ENCODE data around the gene RAD51B.
"Not testable (repeated sequence)": the region's sequence is repeated elsewhere in the genome, so short reads cannot be mapped to it uniquely, and the experiment has no call there.

Gene RAD51B

GRCh38 chr14:68041876-68042354 lies 222.3 kb downstream of the RAD51B start:
- DNase-seq: no peak
- Histone ChIP-seq H2AK5ac (ENCODE audit: low read length) (no peak overlapping the region), H4K5ac (ENCODE audit: low read length) (no peak overlapping the region), H3K79me1 (ENCODE audit: low read length) (no peaks in the 10 kb centered on the region), H3K23ac (ENCODE audit: low read length) (no peak overlapping the region), H2BK15ac (replicated peaks; ENCODE audit: low read depth) (no peak overlapping the region), H4K8ac (ENCODE audit: low read depth, low read length) (no peak overlapping the region), H3K18ac (ENCODE audit: low read length) (no peak overlapping the region), H3K79me2 (ENCODE audit: control insufficient read depth, insufficient read depth, low read length) (no peaks in the 10 kb centered on the region), H3K4ac (ENCODE audit: low read depth, low read length) (no peak overlapping the region), H3K4me1 (ENCODE audit: control insufficient read depth, low read depth, low read length) (peaks cover 4% of the 10 kb centered on the region), H3K4me2 (ENCODE audit: low read length) (no peak overlapping the region), H3K9ac (ENCODE audit: low read length) (no peak overlapping the region), H3K56ac (ENCODE audit: low read length) (no peak overlapping the region), H2BK120ac (ENCODE audit: low read depth, low read length) (no peak overlapping the region), H2BK5ac (ENCODE audit: low read length) (no peak overlapping the region), H3K36me3 (ENCODE audit: control insufficient read depth, insufficient read depth, low read length) (no peaks in the 10 kb centered on the region), H3K27ac (ENCODE audit: low read depth, low read length) (no peak overlapping the region), H3K27me3 (ENCODE audit: insufficient read depth, low read length, poor library complexity) (no peaks in the 10 kb centered on the region), H3K4me3 (ENCODE audit: low read length) (no peak overlapping the region)
- WGBS (ENCODE audit: extremely low coverage, insufficient coverage, low lambda C conversion rate): no CpG with 5 or more reads among the region's 3 CpGs

GRCh38 chr14:68042586-68043210 lies 223.1 kb downstream of the RAD51B start:
- DNase-seq: peak; percentile 25
- Histone ChIP-seq H3K9ac (ENCODE audit: low read length) (no peak overlapping the region), H3K27me3 (ENCODE audit: insufficient read depth, low read length, poor library complexity) (no peaks in the 10 kb centered on the region), H3K79me1 (ENCODE audit: low read length) (no peaks in the 10 kb centered on the region), H4K8ac (ENCODE audit: low read depth, low read length) (no peak overlapping the region), H2AK5ac (ENCODE audit: low read length) (no peak overlapping the region), H4K5ac (ENCODE audit: low read length) (no peak overlapping the region), H3K4me3 (ENCODE audit: low read length) (no peak overlapping the region), H3K27ac (ENCODE audit: low read depth, low read length) (no peak overlapping the region), H2BK120ac (ENCODE audit: low read depth, low read length) (no peak overlapping the region), H2BK5ac (ENCODE audit: low read length) (no peak overlapping the region), H2BK15ac (replicated peaks; ENCODE audit: low read depth) (no peak overlapping the region), H3K4me2 (ENCODE audit: low read length) (no peak overlapping the region), H3K79me2 (ENCODE audit: control insufficient read depth, insufficient read depth, low read length) (no peaks in the 10 kb centered on the region), H3K4ac (ENCODE audit: low read depth, low read length) (no peak overlapping the region), H3K56ac (ENCODE audit: low read length) (no peak overlapping the region), H3K4me1 (ENCODE audit: control insufficient read depth, low read depth, low read length) (peaks cover 4% of the 10 kb centered on the region), H3K18ac (ENCODE audit: low read length) (no peak overlapping the region), H3K23ac (ENCODE audit: low read length) (no peak overlapping the region), H3K36me3 (ENCODE audit: control insufficient read depth, insufficient read depth, low read length) (no peaks in the 10 kb centered on the region)
- WGBS (ENCODE audit: extremely low coverage, insufficient coverage, low lambda C conversion rate): no CpG with 5 or more reads among the region's 2 CpGs

GRCh38 chr14:68043752-68044151 lies 224.2 kb downstream of the RAD51B start:
- DNase-seq: no peak
- no peak overlapping the region for H4K5ac ChIP-seq (ENCODE audit: low read length)
- no peaks in the 10 kb centered on the region for H3K27me3 ChIP-seq (ENCODE audit: insufficient read depth, low read length, poor library complexity)
- no peak overlapping the region for H2AK5ac ChIP-seq (ENCODE audit: low read length)
- H2BK15ac ChIP-seq (replicated peaks; ENCODE audit: low read depth): no peak overlapping the region
- no peak overlapping the region for H3K4me3 ChIP-seq (ENCODE audit: low read length)
- no peak overlapping the region for H3K4me2 ChIP-seq (ENCODE audit: low read length)
- H3K23ac ChIP-seq (ENCODE audit: low read length): no peak overlapping the region
- H4K8ac ChIP-seq (ENCODE audit: low read depth, low read length): no peak overlapping the region
- H2BK120ac ChIP-seq (ENCODE audit: low read depth, low read length): no peak overlapping the region
- H3K79me2 ChIP-seq (ENCODE audit: control insufficient read depth, insufficient read depth, low read length): no peaks in the 10 kb centered on the region
- no peak overlapping the region for H3K27ac ChIP-seq (ENCODE audit: low read depth, low read length)
- H3K4ac ChIP-seq (ENCODE audit: low read depth, low read length): no peak overlapping the region
- H3K18ac ChIP-seq (ENCODE audit: low read length): no peak overlapping the region
- no peaks in the 10 kb centered on the region for H3K79me1 ChIP-seq (ENCODE audit: low read length)
- H3K56ac ChIP-seq (ENCODE audit: low read length): no peak overlapping the region
- H3K9ac ChIP-seq (ENCODE audit: low read length): no peak overlapping the region
- H3K4me1 ChIP-seq (ENCODE audit: control insufficient read depth, low read depth, low read length): peaks cover 4% of the 10 kb centered on the region
- no peaks in the 10 kb centered on the region for H3K36me3 ChIP-seq (ENCODE audit: control insufficient read depth, insufficient read depth, low read length)
- no peak overlapping the region for H2BK5ac ChIP-seq (ENCODE audit: low read length)

GRCh38 chr14:68047906-68048305 lies 228.3 kb downstream of the RAD51B start:
- H3K4me3 ChIP-seq (ENCODE audit: low read length): no peak overlapping the region
- no peak overlapping the region for H3K18ac ChIP-seq (ENCODE audit: low read length)
- no peak for DNase-seq
- no peaks in the 10 kb centered on the region for H3K36me3 ChIP-seq (ENCODE audit: control insufficient read depth, insufficient read depth, low read length)
- no CpG with 5 or more reads among the region's 6 CpGs for WGBS (ENCODE audit: extremely low coverage, insufficient coverage, low lambda C conversion rate)
- no peak overlapping the region for H3K56ac ChIP-seq (ENCODE audit: low read length)
- no peak overlapping the region for H2BK5ac ChIP-seq (ENCODE audit: low read length)
- no peak overlapping the region for H3K27ac ChIP-seq (ENCODE audit: low read depth, low read length)
- H2AK5ac ChIP-seq (ENCODE audit: low read length): no peak overlapping the region
- H3K23ac ChIP-seq (ENCODE audit: low read length): no peak overlapping the region
- no peak overlapping the region for H4K8ac ChIP-seq (ENCODE audit: low read depth, low read length)
- no peak overlapping the region for H2BK120ac ChIP-seq (ENCODE audit: low read depth, low read length)
- H2BK15ac ChIP-seq (replicated peaks; ENCODE audit: low read depth): no peak overlapping the region
- H3K27me3 ChIP-seq (ENCODE audit: insufficient read depth, low read length, poor library complexity): no peaks in the 10 kb centered on the region
- no peak overlapping the region for H3K9ac ChIP-seq (ENCODE audit: low read length)
- H3K79me1 ChIP-seq (ENCODE audit: low read length): no peaks in the 10 kb centered on the region
- no peak overlapping the region for H3K4me2 ChIP-seq (ENCODE audit: low read length)
- H3K79me2 ChIP-seq (ENCODE audit: control insufficient read depth, insufficient read depth, low read length): no peaks in the 10 kb centered on the region
- no peak overlapping the region for H4K5ac ChIP-seq (ENCODE audit: low read length)
- H3K4me1 ChIP-seq (ENCODE audit: control insufficient read depth, low read depth, low read length): no peaks in the 10 kb centered on the region
- no peak overlapping the region for H3K4ac ChIP-seq (ENCODE audit: low read depth, low read length)

- not testable (repeated sequence) for H4K8ac ChIP-seq (ENCODE audit: low read depth, low read length); H3K4ac ChIP-seq (ENCODE audit: low read depth, low read length); H3K4me1 ChIP-seq (ENCODE audit: control insufficient read depth, low read depth, low read length); H3K23ac ChIP-seq (ENCODE audit: low read length); H2BK120ac ChIP-seq (ENCODE audit: low read depth, low read length); H3K79me2 ChIP-seq (ENCODE audit: control insufficient read depth, insufficient read depth, low read length); H3K56ac ChIP-seq (ENCODE audit: low read length); H3K27ac ChIP-seq (ENCODE audit: low read depth, low read length); H3K36me3 ChIP-seq (ENCODE audit: control insufficient read depth, insufficient read depth, low read length); H2BK15ac ChIP-seq (replicated peaks; ENCODE audit: low read depth); H3K4me3 ChIP-seq (ENCODE audit: low read length); H3K18ac ChIP-seq (ENCODE audit: low read length); H3K9ac ChIP-seq (ENCODE audit: low read length); H2AK5ac ChIP-seq (ENCODE audit: low read length); H3K27me3 ChIP-seq (ENCODE audit: insufficient read depth, low read length, poor library complexity); H3K79me1 ChIP-seq (ENCODE audit: low read length); H4K5ac ChIP-seq (ENCODE audit: low read length); DNase-seq; H2BK5ac ChIP-seq (ENCODE audit: low read length); H3K4me2 ChIP-seq (ENCODE audit: low read length)
- no CpG with 5 or more reads among the region's 2 CpGs for WGBS (ENCODE audit: extremely low coverage, insufficient coverage, low lambda C conversion rate)
These were observed 229.2 kb downstream of the RAD51B start for GRCh38 chr14:68048815-68049214.

GRCh38 chr14:68050177-68050576 lies 230.6 kb downstream of the RAD51B start:
- H3K9ac ChIP-seq (ENCODE audit: low read length): no peak overlapping the region
- H4K5ac ChIP-seq (ENCODE audit: low read length): no peak overlapping the region
- DNase-seq: no peak
- no peak overlapping the region for H3K23ac ChIP-seq (ENCODE audit: low read length)
- no peaks in the 10 kb centered on the region for H3K79me2 ChIP-seq (ENCODE audit: control insufficient read depth, insufficient read depth, low read length)
- H4K8ac ChIP-seq (ENCODE audit: low read depth, low read length): no peak overlapping the region
- no peak overlapping the region for H3K27ac ChIP-seq (ENCODE audit: low read depth, low read length)
- no peak overlapping the region for H2BK120ac ChIP-seq (ENCODE audit: low read depth, low read length)
- no peak overlapping the region for H2BK15ac ChIP-seq (replicated peaks; ENCODE audit: low read depth)
- no peak overlapping the region for H3K4ac ChIP-seq (ENCODE audit: low read depth, low read length)
- H3K4me1 ChIP-seq (ENCODE audit: control insufficient read depth, low read depth, low read length): no peaks in the 10 kb centered on the region
- no peak overlapping the region for H3K56ac ChIP-seq (ENCODE audit: low read length)
- H3K27me3 ChIP-seq (ENCODE audit: insufficient read depth, low read length, poor library complexity): no peaks in the 10 kb centered on the region
- no peak overlapping the region for H3K4me2 ChIP-seq (ENCODE audit: low read length)
- H3K79me1 ChIP-seq (ENCODE audit: low read length): no peaks in the 10 kb centered on the region
- WGBS (ENCODE audit: extremely low coverage, insufficient coverage, low lambda C conversion rate): no CpG with 5 or more reads among the region's 2 CpGs
- H2AK5ac ChIP-seq (ENCODE audit: low read length): no peak overlapping the region
- no peak overlapping the region for H2BK5ac ChIP-seq (ENCODE audit: low read length)
- H3K36me3 ChIP-seq (ENCODE audit: control insufficient read depth, insufficient read depth, low read length): no peaks in the 10 kb centered on the region
- no peak overlapping the region for H3K4me3 ChIP-seq (ENCODE audit: low read length)
- no peak overlapping the region for H3K18ac ChIP-seq (ENCODE audit: low read length)
